ENCODE data around the gene NDUFC1. TPM values are rescaled to one million over a fixed set of nuclear protein-coding genes. Genes with fewer than 3 reads are reported as not detected.

The NDUFC1 gene
- total and polyA plus RNA-seq, 2 experiments from 2014 or later, result 31.8 to 367 TPM

DNA sequence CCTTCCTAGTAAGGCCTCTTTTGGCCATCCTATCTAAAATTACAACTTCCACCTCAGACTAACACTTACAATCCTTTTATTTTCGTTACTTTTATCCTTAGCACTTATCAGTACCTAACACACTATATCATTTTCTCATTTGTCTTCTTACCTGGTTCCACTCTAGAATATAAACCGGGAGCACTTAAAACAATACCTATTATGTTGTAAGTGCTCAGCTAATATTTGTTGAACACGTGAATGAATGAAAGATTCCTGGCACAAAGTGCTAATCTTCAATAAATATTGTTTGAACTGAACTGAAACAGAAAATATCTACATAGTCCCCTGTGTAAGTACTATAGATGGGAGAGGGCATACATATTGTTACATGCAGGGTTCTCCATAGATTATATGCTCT, 36.6 kb downstream of the NDUFC1 start:
- TF ChIP-seq, protein P1, sequence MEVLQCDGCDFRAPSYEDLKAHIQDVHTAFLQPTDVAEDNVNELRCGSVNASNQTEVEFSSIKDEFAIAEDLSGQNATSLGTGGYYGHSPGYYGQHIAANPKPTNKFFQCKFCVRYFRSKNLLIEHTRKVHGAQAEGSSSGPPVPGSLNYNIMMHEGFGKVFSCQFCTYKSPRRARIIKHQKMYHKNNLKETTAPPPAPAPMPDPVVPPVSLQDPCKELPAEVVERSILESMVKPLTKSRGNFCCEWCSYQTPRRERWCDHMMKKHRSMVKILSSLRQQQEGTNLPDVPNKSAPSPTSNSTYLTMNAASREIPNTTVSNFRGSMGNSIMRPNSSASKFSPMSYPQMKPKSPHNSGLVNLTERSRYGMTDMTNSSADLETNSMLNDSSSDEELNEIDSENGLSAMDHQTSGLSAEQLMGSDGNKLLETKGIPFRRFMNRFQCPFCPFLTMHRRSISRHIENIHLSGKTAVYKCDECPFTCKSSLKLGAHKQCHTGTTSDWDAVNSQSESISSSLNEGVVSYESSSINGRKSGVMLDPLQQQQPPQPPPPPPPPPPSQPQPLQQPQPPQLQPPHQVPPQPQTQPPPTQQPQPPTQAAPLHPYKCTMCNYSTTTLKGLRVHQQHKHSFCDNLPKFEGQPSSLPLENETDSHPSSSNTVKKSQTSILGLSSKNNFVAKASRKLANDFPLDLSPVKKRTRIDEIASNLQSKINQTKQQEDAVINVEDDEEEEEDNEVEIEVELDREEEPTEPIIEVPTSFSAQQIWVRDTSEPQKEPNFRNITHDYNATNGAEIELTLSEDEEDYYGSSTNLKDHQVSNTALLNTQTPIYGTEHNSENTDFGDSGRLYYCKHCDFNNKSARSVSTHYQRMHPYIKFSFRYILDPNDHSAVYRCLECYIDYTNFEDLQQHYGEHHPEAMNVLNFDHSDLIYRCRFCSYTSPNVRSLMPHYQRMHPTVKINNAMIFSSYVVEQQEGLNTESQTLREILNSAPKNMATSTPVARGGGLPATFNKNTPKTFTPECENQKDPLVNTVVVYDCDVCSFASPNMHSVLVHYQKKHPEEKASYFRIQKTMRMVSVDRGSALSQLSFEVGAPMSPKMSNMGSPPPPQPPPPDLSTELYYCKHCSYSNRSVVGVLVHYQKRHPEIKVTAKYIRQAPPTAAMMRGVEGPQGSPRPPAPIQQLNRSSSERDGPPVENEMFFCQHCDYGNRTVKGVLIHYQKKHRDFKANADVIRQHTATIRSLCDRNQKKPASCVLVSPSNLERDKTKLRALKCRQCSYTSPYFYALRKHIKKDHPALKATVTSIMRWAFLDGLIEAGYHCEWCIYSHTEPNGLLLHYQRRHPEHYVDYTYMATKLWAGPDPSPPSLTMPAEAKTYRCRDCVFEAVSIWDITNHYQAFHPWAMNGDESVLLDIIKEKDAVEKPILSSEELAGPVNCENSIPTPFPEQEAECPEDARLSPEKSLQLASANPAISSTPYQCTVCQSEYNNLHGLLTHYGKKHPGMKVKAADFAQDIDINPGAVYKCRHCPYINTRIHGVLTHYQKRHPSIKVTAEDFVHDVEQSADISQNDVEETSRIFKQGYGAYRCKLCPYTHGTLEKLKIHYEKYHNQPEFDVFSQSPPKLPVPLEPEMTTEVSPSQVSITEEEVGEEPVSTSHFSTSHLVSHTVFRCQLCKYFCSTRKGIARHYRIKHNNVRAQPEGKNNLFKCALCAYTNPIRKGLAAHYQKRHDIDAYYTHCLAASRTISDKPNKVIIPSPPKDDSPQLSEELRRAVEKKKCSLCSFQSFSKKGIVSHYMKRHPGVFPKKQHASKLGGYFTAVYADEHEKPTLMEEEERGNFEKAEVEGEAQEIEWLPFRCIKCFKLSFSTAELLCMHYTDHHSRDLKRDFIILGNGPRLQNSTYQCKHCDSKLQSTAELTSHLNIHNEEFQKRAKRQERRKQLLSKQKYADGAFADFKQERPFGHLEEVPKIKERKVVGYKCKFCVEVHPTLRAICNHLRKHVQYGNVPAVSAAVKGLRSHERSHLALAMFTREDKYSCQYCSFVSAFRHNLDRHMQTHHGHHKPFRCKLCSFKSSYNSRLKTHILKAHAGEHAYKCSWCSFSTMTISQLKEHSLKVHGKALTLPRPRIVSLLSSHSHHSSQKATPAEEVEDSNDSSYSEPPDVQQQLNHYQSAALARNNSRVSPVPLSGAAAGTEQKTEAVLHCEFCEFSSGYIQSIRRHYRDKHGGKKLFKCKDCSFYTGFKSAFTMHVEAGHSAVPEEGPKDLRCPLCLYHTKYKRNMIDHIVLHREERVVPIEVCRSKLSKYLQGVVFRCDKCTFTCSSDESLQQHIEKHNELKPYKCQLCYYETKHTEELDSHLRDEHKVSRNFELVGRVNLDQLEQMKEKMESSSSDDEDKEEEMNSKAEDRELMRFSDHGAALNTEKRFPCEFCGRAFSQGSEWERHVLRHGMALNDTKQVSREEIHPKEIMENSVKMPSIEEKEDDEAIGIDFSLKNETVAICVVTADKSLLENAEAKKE (CRISPR knock-in tag; IDR thresholded peaks at IDR 0.05), result no peak
- no peak for TF ChIP-seq ZNF331 (CRISPR knock-in tag; IDR thresholded peaks at IDR 0.05; ENCODE audit: low read depth)
- TF ChIP-seq, protein P2, sequence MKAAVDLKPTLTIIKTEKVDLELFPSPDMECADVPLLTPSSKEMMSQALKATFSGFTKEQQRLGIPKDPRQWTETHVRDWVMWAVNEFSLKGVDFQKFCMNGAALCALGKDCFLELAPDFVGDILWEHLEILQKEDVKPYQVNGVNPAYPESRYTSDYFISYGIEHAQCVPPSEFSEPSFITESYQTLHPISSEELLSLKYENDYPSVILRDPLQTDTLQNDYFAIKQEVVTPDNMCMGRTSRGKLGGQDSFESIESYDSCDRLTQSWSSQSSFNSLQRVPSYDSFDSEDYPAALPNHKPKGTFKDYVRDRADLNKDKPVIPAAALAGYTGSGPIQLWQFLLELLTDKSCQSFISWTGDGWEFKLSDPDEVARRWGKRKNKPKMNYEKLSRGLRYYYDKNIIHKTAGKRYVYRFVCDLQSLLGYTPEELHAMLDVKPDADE (IDR thresholded peaks at IDR 0.05), result no peak
- no peak for TF ChIP-seq NANOG (IDR thresholded peaks at IDR 0.05; ENCODE audit: borderline replicate concordance)
- TF ChIP-seq JUNB (IDR thresholded peaks at IDR 0.05; ENCODE audit: unreplicated experiment), result no peak
- TF ChIP-seq ZNF114 (CRISPR knock-in tag; IDR thresholded peaks at IDR 0.05), result no peak
- TF ChIP-seq STAT1 (IDR thresholded peaks at IDR 0.05; ENCODE audit: unreplicated experiment), result no peak
- no peak for TF ChIP-seq CREB1 (CRISPR knock-in tag; IDR thresholded peaks at IDR 0.05; ENCODE audit: low read depth)
- TF ChIP-seq EZH2 (IDR thresholded peaks at IDR 0.05; ENCODE audit: low read depth, unreplicated experiment), result no peak
- no peak for TF ChIP-seq EZH2phosphoT487 (IDR thresholded peaks at IDR 0.05; ENCODE audit: unreplicated experiment)
- TF ChIP-seq POLR2AphosphoS5 (IDR thresholded peaks at IDR 0.05; ENCODE audit: low read depth), result no peak
- TF ChIP-seq, protein P3, sequence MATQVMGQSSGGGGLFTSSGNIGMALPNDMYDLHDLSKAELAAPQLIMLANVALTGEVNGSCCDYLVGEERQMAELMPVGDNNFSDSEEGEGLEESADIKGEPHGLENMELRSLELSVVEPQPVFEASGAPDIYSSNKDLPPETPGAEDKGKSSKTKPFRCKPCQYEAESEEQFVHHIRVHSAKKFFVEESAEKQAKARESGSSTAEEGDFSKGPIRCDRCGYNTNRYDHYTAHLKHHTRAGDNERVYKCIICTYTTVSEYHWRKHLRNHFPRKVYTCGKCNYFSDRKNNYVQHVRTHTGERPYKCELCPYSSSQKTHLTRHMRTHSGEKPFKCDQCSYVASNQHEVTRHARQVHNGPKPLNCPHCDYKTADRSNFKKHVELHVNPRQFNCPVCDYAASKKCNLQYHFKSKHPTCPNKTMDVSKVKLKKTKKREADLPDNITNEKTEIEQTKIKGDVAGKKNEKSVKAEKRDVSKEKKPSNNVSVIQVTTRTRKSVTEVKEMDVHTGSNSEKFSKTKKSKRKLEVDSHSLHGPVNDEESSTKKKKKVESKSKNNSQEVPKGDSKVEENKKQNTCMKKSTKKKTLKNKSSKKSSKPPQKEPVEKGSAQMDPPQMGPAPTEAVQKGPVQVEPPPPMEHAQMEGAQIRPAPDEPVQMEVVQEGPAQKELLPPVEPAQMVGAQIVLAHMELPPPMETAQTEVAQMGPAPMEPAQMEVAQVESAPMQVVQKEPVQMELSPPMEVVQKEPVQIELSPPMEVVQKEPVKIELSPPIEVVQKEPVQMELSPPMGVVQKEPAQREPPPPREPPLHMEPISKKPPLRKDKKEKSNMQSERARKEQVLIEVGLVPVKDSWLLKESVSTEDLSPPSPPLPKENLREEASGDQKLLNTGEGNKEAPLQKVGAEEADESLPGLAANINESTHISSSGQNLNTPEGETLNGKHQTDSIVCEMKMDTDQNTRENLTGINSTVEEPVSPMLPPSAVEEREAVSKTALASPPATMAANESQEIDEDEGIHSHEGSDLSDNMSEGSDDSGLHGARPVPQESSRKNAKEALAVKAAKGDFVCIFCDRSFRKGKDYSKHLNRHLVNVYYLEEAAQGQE (IDR thresholded peaks at IDR 0.05; ENCODE audit: unreplicated experiment), result no peak
- TF ChIP-seq, protein P4, sequence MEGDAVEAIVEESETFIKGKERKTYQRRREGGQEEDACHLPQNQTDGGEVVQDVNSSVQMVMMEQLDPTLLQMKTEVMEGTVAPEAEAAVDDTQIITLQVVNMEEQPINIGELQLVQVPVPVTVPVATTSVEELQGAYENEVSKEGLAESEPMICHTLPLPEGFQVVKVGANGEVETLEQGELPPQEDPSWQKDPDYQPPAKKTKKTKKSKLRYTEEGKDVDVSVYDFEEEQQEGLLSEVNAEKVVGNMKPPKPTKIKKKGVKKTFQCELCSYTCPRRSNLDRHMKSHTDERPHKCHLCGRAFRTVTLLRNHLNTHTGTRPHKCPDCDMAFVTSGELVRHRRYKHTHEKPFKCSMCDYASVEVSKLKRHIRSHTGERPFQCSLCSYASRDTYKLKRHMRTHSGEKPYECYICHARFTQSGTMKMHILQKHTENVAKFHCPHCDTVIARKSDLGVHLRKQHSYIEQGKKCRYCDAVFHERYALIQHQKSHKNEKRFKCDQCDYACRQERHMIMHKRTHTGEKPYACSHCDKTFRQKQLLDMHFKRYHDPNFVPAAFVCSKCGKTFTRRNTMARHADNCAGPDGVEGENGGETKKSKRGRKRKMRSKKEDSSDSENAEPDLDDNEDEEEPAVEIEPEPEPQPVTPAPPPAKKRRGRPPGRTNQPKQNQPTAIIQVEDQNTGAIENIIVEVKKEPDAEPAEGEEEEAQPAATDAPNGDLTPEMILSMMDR (conservative IDR thresholded peaks at IDR 0.05; ENCODE audit: low read depth in 2 of 2), result no peak
- peaks cover 3% of the 10 kb centered on the region for H3K27me3 Mint-ChIP-seq (ENCODE audit: insufficient read depth, low read depth, poor library complexity)
- DNase-seq (ENCODE audit: low spot score), result no peak
- H3K9me2 ChIP-seq (ENCODE audit: insufficient read depth), result no peaks in the 10 kb centered on the region
- no peaks in the 10 kb centered on the region for H3F3A ChIP-seq (replicated peaks; ENCODE audit: low read depth)
- H3K36me3 Mint-ChIP-seq (ENCODE audit: low read depth), result no peaks in the 10 kb centered on the region
- no peaks in the 10 kb centered on the region for H3K79me2 ChIP-seq (replicated peaks; ENCODE audit: insufficient read depth)
- no peak overlapping the region for H3K27ac Mint-ChIP-seq
- H4K20me1 ChIP-seq (replicated peaks; ENCODE audit: insufficient read depth), result no peaks in the 10 kb centered on the region
- peaks cover 5% of the 10 kb centered on the region; the same call in 1 of the 2 replicates for H3K4me1 ChIP-seq (ENCODE audit: insufficient read depth)
- no peak overlapping the region for H3K4me2 ChIP-seq
- no peak overlapping the region for H3K27ac ChIP-seq (ENCODE audit: low read depth)
- ATAC-seq, result no peak
- no peaks in the 10 kb centered on the region for H3K27me3 ChIP-seq (ENCODE audit: insufficient read depth)
- no peaks in the 10 kb centered on the region for H3K36me3 ChIP-seq (ENCODE audit: insufficient read depth)
- H3K4me3 Mint-ChIP-seq, result no peak overlapping the region
- no peak overlapping the region for H3K4me3 ChIP-seq
- peaks cover 18% of the 10 kb centered on the region for H3K4me1 Mint-ChIP-seq
- no peak overlapping the region for H2AFZ ChIP-seq
- no peaks in the 10 kb centered on the region for H3K9me3 Mint-ChIP-seq
